Sigmoid colon (tissue), 7 donors: ENCODE results near the gene DMRTC1. TPM values are rescaled to one million over a fixed set of nuclear protein-coding genes. Genes with fewer than 3 reads are reported as not detected.
"Not testable (repeated sequence)": the region's sequence is repeated elsewhere in the genome, so short reads cannot be mapped to it uniquely, and the experiment has no call there.

Experiments
- DNase-seq: peaks from one replicate; pipeline ENCODE4 v3.0.0-alpha.2; 2019
- H3K27ac ChIP-seq, 4 donors: fragments of 200-600 bp; sonication (generic); one replicate each; pipeline ENCODE4 v1.5.1; 2016 to 2019; ENCODE audit warnings: mild to moderate bottlenecking in 1 of 4
- H3K27me3 ChIP-seq, 3 donors: fragments of 200-600 bp; sonication (generic); one replicate each; pipeline ENCODE4 v1.5.1; 2019; ENCODE audit warnings: mild to moderate bottlenecking in 1 of 3
- H3K36me3 ChIP-seq, 4 donors: fragments of 200-600 bp; sonication (generic); one replicate each; pipeline ENCODE4 v1.5.1; 2016 to 2019
- H3K4me1 ChIP-seq, 4 donors: fragments of 200-600 bp; sonication (generic); one replicate each; pipeline ENCODE4 v1.5.1; 2017 to 2019
- H3K4me3 ChIP-seq, 4 donors: fragments of 200-600 bp; sonication (generic); one replicate each; pipeline ENCODE4 v1.5.1; 2017 to 2019; ENCODE audit warnings: mild to moderate bottlenecking in 2 of 4, moderate library complexity in 1 of 4
- H3K9me3 ChIP-seq, 4 donors: fragments of 200-600 bp in 3 of 4; sonication (generic) in 3 of 4; one replicate each; pipeline versions ENCODE4 v1.5.1 to v1.6.1; 2013 to 2019
- WGBS, 2 donors: extraction: QIAGEN DNeasy Blood & Tissue Kit; methylation state at CpG; one replicate each; pipeline ENCODE4 v1.1.7; 2013; 5-methylcytosine and 5-hydroxymethylcytosine counted together
- intact Hi-C: fragments of 100-400 bp; cut with DNase I; formaldehyde crosslinking; loops from one replicate; pipeline ENCODE4 v1.15.1; 2023
- polyA plus RNA-seq, 3 donors: library from polyadenylated mRNA; stranded (reverse); fragments of 200-250 nt; gene quantifications; one replicate each; pipeline ENCODE4 v1.2.3, GENCODE V29; 2013
- total RNA-seq, 4 donors: library from RNA; depleted of rRNA; stranded (reverse); fragments of >200 nt; gene quantifications; one replicate each; pipeline ENCODE4 v1.1.0, GENCODE V29; 2016
- donor health status: healthy with polysubstance abuse.
- donor health status: Bipolar disorder and iron deficiency.
- donor health status: healthy.

The DMRTC1 gene
- total and polyA plus RNA-seq, 7 donors, result 0.48 to 0.55 TPM; not detected in 5

DNA sequence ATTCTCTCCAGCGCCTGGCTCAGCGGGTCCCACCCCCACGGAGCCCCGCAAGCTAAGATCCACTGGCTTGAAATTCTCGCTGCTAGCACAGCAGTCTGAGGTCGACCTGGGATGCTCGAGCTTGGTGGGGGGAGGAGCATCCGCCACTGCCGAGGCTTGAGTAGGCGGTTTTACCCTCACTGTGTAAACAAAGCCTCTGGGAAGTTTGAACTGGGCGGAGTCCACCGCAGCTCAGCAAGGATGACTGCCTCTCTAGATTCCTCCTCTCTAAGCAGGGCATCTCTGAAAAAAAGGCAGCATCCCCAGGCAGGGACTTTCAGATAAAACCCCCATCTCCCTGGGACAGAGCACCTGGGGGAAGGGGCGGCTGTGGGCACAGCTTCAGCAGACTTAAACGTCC lies 53.9 kb downstream of the DMRTC1 start:
- H3K27ac ChIP-seq, H3K4me3 ChIP-seq, H3K4me1 ChIP-seq, DNase-seq, H3K9me3 ChIP-seq, intact Hi-C loops, H3K36me3 ChIP-seq, H3K27me3 ChIP-seq: not testable (repeated sequence)
- WGBS, 2 donors, result no CpG with 5 or more reads among the region's 14 CpGs

DNA sequence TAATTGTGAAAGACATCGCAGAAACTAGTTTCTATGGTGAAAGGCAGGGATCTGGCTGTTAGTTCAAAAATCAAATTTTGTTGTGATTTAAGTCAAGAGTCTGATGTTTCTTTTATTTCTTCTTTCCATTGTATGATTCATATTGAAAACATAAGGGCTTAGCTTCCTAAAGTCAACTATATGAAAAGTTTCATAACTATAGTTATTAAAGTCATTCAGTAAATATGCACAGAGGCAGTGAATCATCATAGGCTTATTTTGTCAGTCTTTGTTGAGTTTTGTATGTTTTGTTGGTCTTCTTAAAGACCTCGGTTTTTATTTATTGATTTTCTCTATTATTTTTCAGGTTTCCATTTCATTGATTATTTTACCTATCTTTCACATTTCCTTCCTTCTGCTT lies 60.7 kb downstream of the DMRTC1 start:
- WGBS, 2 donors, result no CpG with 5 or more reads among the region's 2 CpGs
- DNase-seq, H3K27me3 ChIP-seq, H3K4me3 ChIP-seq, H3K4me1 ChIP-seq, intact Hi-C loops, H3K9me3 ChIP-seq, H3K27ac ChIP-seq, H3K36me3 ChIP-seq: not testable (repeated sequence)

DNA sequence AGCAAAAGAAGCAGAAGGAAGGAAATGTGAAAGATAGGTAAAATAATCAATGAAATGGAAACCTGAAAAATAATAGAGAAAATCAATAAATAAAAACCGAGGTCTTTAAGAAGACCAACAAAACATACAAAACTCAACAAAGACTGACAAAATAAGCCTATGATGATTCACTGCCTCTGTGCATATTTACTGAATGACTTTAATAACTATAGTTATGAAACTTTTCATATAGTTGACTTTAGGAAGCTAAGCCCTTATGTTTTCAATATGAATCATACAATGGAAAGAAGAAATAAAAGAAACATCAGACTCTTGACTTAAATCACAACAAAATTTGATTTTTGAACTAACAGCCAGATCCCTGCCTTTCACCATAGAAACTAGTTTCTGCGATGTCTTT lies 106.1 kb downstream of the DMRTC1 start:
- H3K36me3 ChIP-seq, H3K4me3 ChIP-seq, intact Hi-C loops, H3K27me3 ChIP-seq, H3K27ac ChIP-seq, H3K4me1 ChIP-seq, DNase-seq, H3K9me3 ChIP-seq: not testable (repeated sequence)
- WGBS, 2 donors, result no CpG with 5 or more reads among the region's 2 CpGs

DNA sequence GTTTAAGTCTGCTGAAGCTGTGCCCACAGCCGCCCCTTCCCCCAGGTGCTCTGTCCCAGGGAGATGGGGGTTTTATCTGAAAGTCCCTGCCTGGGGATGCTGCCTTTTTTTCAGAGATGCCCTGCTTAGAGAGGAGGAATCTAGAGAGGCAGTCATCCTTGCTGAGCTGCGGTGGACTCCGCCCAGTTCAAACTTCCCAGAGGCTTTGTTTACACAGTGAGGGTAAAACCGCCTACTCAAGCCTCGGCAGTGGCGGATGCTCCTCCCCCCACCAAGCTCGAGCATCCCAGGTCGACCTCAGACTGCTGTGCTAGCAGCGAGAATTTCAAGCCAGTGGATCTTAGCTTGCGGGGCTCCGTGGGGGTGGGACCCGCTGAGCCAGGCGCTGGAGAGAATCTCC lies 112.9 kb downstream of the DMRTC1 start:
- intact Hi-C loops, H3K27me3 ChIP-seq, H3K4me3 ChIP-seq, H3K36me3 ChIP-seq, DNase-seq, H3K9me3 ChIP-seq, H3K27ac ChIP-seq, H3K4me1 ChIP-seq: not testable (repeated sequence)
- no CpG with 5 or more reads among the region's 13 CpGs for WGBS, 2 donors

Other genes with a start within 250 kb of the DMRTC1 start
- gene PHKA1, start 229.5 kb downstream of the DMRTC1 start, total RNA-seq, result 1 to 10 TPM; 4.6 to 9.7 (median 7.0) TPM
- gene PHKA1, start 229.5 kb downstream of the DMRTC1 start, polyA plus RNA-seq, result 1 to 10 TPM in 2 of 3 donors, under 1 TPM in 1; 0.92 to 2.0 (median 1.2) TPM
- gene DMRTC1B, start 166.9 kb downstream of the DMRTC1 start, total RNA-seq, result 1 to 10 TPM in 1 of 4 donors, not detected in 3; 1.7 TPM
- gene DMRTC1B, start 166.9 kb downstream of the DMRTC1 start, polyA plus RNA-seq, result under 1 TPM in 1 of 3 donors, not detected in 2; 0.36 TPM
- gene FAM236B, start 161.2 kb downstream of the DMRTC1 start, total RNA-seq, result not detected
- gene FAM236B, start 161.2 kb downstream of the DMRTC1 start, polyA plus RNA-seq, result not detected
- gene FAM236D, start 135.6 kb downstream of the DMRTC1 start, total RNA-seq, result not detected
- gene FAM236D, start 135.6 kb downstream of the DMRTC1 start, polyA plus RNA-seq, result not detected
- gene FAM236C, start 31.2 kb downstream of the DMRTC1 start, total RNA-seq, result not detected
- gene FAM236C, start 31.2 kb downstream of the DMRTC1 start, polyA plus RNA-seq, result not detected
- not detected for gene FAM236A, start 5.6 kb downstream of the DMRTC1 start, total RNA-seq
- not detected for gene FAM236A, start 5.6 kb downstream of the DMRTC1 start, polyA plus RNA-seq
- gene PABPC1L2B, start 59.1 kb upstream of the DMRTC1 start, total RNA-seq, result not detected
- under 1 TPM in 1 of 3 donors, not detected in 2; 0.03 TPM for gene PABPC1L2B, start 59.1 kb upstream of the DMRTC1 start, polyA plus RNA-seq
- not detected for gene PABPC1L2A, start 135.7 kb upstream of the DMRTC1 start, total RNA-seq
- gene PABPC1L2A, start 135.7 kb upstream of the DMRTC1 start, polyA plus RNA-seq, result not detected